HG02678 (cell line): ENCODE data around the gene DOK1.

ENCODE experiments used
- ATAC-seq: cut with Tn5 transposase; IDR thresholded peaks from one replicate; pipeline ENCODE4 v1.9.1; 2021; ENCODE audit warnings: mild to moderate bottlenecking, moderate library complexity; ENCODE audit not compliant: unreplicated experiment

The DOK1 gene

DNA sequence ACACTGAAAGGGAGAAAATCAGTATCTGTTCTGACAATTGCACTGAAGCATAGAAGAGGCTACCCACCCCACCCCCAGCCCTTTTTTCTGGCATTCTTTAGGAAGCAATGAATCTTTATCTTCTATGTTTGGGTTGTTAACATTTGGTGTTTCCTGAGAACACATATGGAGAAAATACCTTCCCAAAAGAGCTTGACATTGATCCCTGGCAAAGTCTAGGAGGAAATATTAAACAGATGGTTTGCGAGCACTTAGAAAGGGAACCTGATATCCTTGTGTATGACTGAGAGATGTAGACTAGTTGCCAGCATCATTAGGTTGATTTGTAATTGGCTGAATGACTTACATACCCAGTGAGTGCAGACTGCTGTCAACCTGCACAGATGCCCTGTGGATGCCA, 42.9 kb downstream of the DOK1 start:
- no peak for ATAC-seq

DNA sequence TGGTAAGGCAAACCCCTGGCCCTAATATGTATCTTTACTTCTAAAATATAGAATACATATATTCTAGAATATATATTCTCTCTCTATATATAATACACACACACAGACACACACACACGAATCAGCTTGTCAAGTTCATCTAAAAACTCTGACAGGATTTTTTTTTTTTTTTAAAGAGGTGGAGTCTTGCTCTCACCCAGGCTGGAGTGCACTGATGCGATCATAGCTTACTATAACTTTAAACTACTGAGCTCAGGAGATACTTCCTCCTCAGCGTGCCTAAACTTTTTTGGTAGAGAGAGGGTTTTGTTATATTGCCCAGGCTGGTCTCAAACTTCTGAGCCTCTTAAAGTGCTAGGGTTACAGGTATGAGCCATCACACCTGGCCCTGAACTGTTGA, 45.2 kb downstream of the DOK1 start:
- ATAC-seq, result no peak

DNA sequence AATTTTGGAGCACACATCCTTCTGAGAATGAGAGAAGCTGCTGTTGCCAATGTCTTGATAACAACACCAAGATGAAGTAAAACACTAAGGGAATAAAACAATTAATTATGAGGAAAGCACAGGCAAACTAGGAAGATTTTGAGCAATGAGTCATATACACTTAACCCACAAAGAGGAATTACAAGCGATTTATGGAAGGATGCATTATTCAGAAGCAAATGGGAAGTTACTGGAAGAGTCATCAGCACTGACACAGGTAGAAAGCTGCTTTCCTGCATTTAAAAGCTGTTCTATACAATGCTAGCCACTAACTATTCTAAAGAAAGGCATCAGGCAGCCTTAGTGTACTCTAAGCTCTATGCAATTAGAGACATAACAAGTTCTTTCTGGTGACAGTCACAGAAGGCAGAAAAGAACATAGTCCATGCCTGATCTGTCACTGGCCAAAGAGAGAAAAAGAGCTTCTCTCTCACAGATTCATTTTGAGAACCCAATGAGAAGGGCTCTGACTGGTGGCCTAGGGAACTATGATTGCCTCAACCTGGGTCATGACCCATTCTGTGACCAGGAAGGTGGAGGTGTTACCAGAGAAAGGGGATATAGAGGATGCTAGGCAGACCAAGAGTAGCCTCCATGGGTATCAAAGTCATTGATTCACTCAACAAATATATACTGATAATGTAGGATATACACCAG, 48.2 kb downstream of the DOK1 start:
- ATAC-seq, result no peak

DNA sequence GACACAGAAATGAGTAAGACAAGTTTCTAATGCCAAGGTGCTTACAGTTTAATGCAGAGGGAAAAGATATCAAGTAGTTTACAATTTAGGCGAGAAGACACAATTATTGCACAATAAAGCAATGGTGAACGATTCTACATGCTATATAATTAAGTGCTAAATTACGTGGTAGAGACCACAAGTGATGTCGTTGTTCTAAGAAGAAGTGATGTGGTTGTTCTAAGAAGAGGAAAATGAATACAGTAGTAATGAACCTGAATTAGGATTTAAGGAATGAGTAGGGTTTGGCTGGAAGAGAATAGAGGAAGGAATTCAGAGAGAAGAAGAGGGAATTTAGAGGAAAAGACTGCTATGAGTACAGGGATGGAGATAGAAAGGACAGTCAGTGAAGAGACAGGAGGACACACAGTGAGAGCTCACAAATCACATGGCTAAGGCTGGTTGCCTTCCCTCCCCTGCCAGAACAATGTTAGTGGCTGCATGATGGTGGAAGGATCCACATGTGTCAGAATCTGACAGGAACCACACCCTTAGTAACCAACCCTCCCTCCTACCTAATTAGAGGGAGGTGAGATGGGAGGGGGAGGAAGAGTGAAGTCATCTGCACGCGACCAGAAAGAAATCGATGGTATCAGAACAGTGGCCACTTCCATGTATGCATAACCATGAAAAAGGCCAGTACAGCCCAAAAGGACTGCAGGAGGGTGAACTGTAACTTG, 48.9 kb downstream of the DOK1 start:
- ATAC-seq, result no peak

DNA sequence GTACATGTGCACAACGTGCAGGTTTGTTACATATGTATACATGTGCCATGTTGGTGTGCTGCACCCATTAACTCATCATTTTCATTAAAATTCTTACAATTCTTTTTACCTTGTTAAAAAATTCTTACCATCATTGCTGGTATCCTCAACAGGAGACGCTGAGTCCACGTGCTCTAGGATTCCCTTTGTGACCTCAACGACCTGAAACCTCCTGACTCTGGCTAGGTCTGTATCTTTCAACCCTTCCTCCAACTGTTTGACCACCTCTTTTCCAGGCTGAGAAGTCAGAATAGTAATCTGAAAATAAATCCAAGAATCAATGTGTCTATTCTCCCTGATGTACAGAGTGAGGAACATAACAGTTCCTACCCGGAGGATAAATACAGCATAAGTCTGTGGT, 52.4 kb downstream of the DOK1 start:
- no peak for ATAC-seq
